Keratinocyte (primary cell): ENCODE data around the gene SRPK2. TPM values are rescaled to one million over a fixed set of nuclear protein-coding genes. Genes with fewer than 3 reads are reported as not detected.

Experiments
- DNase-seq: peaks from one replicate; pipeline ENCODE4 v3.0.0-alpha.2; 2011; ENCODE audit warnings: low read depth, missing footprints, low spot score
- FAIRE-seq: peaks from 2 replicates; lab custom pipeline; 2011; peaks lifted over from hg19 to GRCh38; lab: Jason Lieb, UNC
- H2AFZ ChIP-seq: 2 replicates; pipeline ENCODE4 v1.6.0; 2012; ENCODE audit warnings: low read length, control low read depth, inconsistent platforms; ENCODE audit not compliant: control insufficient read depth
- H3K27ac ChIP-seq: 2 replicates; pipeline ENCODE4 v1.5.1; 2011; ENCODE audit warnings: low read length; ENCODE audit not compliant: control insufficient read depth, insufficient read depth
- H3K27me3 ChIP-seq: 3 replicates; pipeline ENCODE4 v1.6.0; 2011; ENCODE audit warnings: low read length; ENCODE audit not compliant: control insufficient read depth, insufficient read depth; ENCODE audit errors: extremely low read depth
- H3K36me3 ChIP-seq, 2 experiments: 2 replicates in 1 of 2; 3 replicates in 1 of 2; pipeline ENCODE4 v1.5.1; 2011; ENCODE audit warnings: low read length in 2 of 2, mild to moderate bottlenecking in 1 of 2; ENCODE audit not compliant: control insufficient read depth in 2 of 2, insufficient read depth in 2 of 2; ENCODE audit errors: extremely low read depth in 1 of 2
- H3K4me1 ChIP-seq: 3 replicates; pipeline ENCODE4 v1.5.1; 2011; ENCODE audit warnings: low read length; ENCODE audit not compliant: control insufficient read depth, insufficient read depth; ENCODE audit errors: extremely low read depth
- H3K4me2 ChIP-seq: 3 replicates; pipeline ENCODE4 v1.6.0; 2011; ENCODE audit warnings: low read depth, low read length; ENCODE audit not compliant: control insufficient read depth, insufficient read depth; ENCODE audit errors: extremely low read depth
- H3K4me3 ChIP-seq, 3 experiments: fragments of 200-600 bp in 1 of 3; sonication (generic) in 1 of 3; 2 replicates in 2 of 3; 3 replicates in 1 of 3; pipeline ENCODE4 v1.5.1; 2011 to 2016; ENCODE audit warnings: low read length in 3 of 3, mild to moderate bottlenecking in 3 of 3, control low read depth in 2 of 3, inconsistent platforms in 1 of 3, low read depth in 1 of 3, mixed read lengths in 1 of 3, mixed run types in 1 of 3, moderate library complexity in 1 of 3; ENCODE audit not compliant: control insufficient read depth in 2 of 3, insufficient read depth in 2 of 3; ENCODE audit errors: extremely low read depth in 1 of 3
- H3K79me2 ChIP-seq: 2 replicates; pipeline ENCODE4 v1.6.0; 2012; ENCODE audit warnings: low read length; ENCODE audit not compliant: control insufficient read depth, insufficient read depth
- H3K9ac ChIP-seq: 3 replicates; pipeline ENCODE4 v1.6.0; 2011; ENCODE audit warnings: low read length; ENCODE audit not compliant: control insufficient read depth, insufficient read depth; ENCODE audit errors: extremely low read depth
- H3K9me1 ChIP-seq: 3 replicates; pipeline ENCODE4 v1.6.0; 2011; ENCODE audit warnings: low read length; ENCODE audit not compliant: control insufficient read depth, insufficient read depth; ENCODE audit errors: extremely low read depth
- H3K9me3 ChIP-seq: 2 replicates; pipeline ENCODE4 v1.5.1; 2012; ENCODE audit warnings: low read depth, low read length; ENCODE audit not compliant: control insufficient read depth
- H4K20me1 ChIP-seq: 3 replicates; pipeline ENCODE4 v1.6.0; 2011; ENCODE audit warnings: low read length; ENCODE audit not compliant: control insufficient read depth, insufficient read depth; ENCODE audit errors: extremely low read depth
- EZH2 ChIP-seq: IDR thresholded peaks from one replicate; pipeline ENCODE4 v1.6.1; 2012; ENCODE audit warnings: inconsistent platforms, mild to moderate bottlenecking, low read length, moderate library complexity
- dilution Hi-C: fragments of 300-500 bp; cut with MboI; formaldehyde crosslinking; loops from one replicate; pipeline ENCODE4 v1.7.0; 2020; ENCODE audit warnings: low sequenced_read_pairs; ENCODE audit not compliant: extremely low pct_ligation_motif_present
- polyA plus RNA-seq, 5 experiments: library from polyadenylated mRNA; depleted of rRNA in 3 of 5; stranded (reverse) in 3 of 5; stranded (forward) in 1 of 5; unstranded in 1 of 5; fragments of >200 nt; gene quantifications; 1 replicate in 1 of 5; 2 replicates in 3 of 5; 3 replicates in 1 of 5; pipeline versions ENCODE4 v1.2.1 to v1.2.3, GENCODE V29; 2011 to 2012; ENCODE audit warnings: missing spikeins in 2 of 5, low read depth in 1 of 5, low replicate concordance in 1 of 5
- TF ChIP-seq, protein P1 (sequence below), 3 experiments: IDR thresholded peaks in 1 of 3; conservative IDR thresholded peaks in 1 of 3; optimal IDR thresholded peaks in 1 of 3; 2 replicates in 2 of 3; 3 replicates in 1 of 3; pipeline versions ENCODE3 to v1.5.1; 2011; ENCODE audit warnings: low read length in 3 of 3, mild to moderate bottlenecking in 3 of 3, moderate library complexity in 2 of 3, control low read depth in 1 of 3, inconsistent platforms in 1 of 3; ENCODE audit not compliant: insufficient read depth in 2 of 3; ENCODE audit errors: extremely low read depth in 1 of 3

The SRPK2 gene
- polyA plus RNA-seq, 1 donor (not counting 4 experiments of a cell fraction or from before 2014, with no cell fraction given): 40.2 TPM

DNA sequence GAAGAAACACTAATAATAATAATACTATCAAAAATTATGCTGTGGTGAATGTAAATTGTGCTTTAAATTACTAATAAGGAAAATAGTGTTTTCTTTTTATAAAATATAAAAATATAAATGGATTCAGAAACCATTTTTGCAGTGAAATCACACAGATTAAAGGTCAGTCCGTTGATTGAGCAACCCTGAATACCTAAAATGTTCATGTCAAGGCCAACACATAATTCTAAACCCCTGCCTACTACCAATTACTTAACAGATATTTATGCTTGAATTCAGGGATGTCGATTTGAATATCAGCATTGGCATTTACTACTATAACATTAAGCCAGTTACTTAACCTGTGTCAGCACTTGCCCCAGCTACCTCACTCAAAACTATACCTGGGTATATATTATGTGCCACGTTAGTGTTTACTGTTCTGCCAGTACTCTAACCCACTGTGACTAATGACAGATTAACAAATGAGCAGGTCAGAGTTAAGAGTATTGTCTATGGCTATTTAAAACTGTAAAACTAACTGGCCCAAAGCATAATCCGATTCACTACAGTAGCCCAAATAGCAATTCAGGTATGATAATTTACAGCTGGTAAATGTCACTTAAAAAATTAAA is 209.7 kb downstream of the SRPK2 start:
- dilution Hi-C loops: no loop called here
- H2AFZ ChIP-seq: no peak overlapping the region
- H3K9me1 ChIP-seq: no peaks in the 10 kb centered on the region
- no peak overlapping the region for H3K27ac ChIP-seq
- H3K9ac ChIP-seq: no peak overlapping the region
- no peaks in the 10 kb centered on the region for H4K20me1 ChIP-seq
- H3K4me2 ChIP-seq: no peak overlapping the region
- FAIRE-seq (no peak), DNase-seq (no peak)
- peaks cover 51% of the 10 kb centered on the region for H3K79me2 ChIP-seq
- no peaks in the 10 kb centered on the region for H3K9me3 ChIP-seq
- H3K27me3 ChIP-seq: no peaks in the 10 kb centered on the region
- no peak overlapping the region for H3K4me3 ChIP-seq
- H3K36me3 ChIP-seq: no peaks in the 10 kb centered on the region
- no peak for TF ChIP-seq EZH2
- TF ChIP-seq, protein P1, sequence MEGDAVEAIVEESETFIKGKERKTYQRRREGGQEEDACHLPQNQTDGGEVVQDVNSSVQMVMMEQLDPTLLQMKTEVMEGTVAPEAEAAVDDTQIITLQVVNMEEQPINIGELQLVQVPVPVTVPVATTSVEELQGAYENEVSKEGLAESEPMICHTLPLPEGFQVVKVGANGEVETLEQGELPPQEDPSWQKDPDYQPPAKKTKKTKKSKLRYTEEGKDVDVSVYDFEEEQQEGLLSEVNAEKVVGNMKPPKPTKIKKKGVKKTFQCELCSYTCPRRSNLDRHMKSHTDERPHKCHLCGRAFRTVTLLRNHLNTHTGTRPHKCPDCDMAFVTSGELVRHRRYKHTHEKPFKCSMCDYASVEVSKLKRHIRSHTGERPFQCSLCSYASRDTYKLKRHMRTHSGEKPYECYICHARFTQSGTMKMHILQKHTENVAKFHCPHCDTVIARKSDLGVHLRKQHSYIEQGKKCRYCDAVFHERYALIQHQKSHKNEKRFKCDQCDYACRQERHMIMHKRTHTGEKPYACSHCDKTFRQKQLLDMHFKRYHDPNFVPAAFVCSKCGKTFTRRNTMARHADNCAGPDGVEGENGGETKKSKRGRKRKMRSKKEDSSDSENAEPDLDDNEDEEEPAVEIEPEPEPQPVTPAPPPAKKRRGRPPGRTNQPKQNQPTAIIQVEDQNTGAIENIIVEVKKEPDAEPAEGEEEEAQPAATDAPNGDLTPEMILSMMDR (optimal IDR thresholded peaks at IDR 0.05 in 1 of 3, IDR thresholded peaks at IDR 0.05 in 1 of 3, conservative IDR thresholded peaks at IDR 0.05 in 1 of 3; ENCODE audit: extremely low read depth in 1 of 3, insufficient read depth in 2 of 3, low read length in 3 of 3): no peak
- peaks cover 14% of the 10 kb centered on the region for H3K4me1 ChIP-seq

DNA sequence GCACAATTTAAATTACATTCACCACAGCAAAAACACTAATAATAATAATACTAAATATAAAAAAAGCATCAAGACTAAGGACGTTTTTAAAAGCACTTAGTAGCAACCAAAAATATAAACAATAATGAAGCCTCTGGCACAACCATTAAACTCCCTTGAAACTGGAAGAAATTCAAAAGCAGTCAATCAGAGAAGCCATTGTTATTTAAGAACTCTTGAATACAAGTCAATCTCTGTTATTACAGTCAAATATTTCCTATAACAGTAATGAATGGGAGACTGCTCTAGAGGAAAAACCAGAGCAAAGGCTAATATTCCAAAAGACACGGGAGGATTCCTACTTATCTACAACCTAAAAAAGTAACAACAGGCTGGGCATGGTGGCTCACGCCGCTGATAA is 210.5 kb downstream of the SRPK2 start:
- Histone ChIP-seq H3K4me3 (no peak overlapping the region), H3K27ac (no peak overlapping the region), H4K20me1 (no peaks in the 10 kb centered on the region), H2AFZ (no peak overlapping the region), H3K36me3 (no peaks in the 10 kb centered on the region), H3K9me3 (no peaks in the 10 kb centered on the region), H3K27me3 (no peaks in the 10 kb centered on the region), H3K79me2 (peaks cover 53% of the 10 kb centered on the region), H3K9me1 (no peaks in the 10 kb centered on the region), H3K9ac (no peak overlapping the region), H3K4me1 (peaks cover 14% of the 10 kb centered on the region), H3K4me2 (no peak overlapping the region)
- FAIRE-seq (no peak), DNase-seq (no peak)
- dilution Hi-C loops: no loop called here
- no peak for TF ChIP-seq EZH2
- TF ChIP-seq, protein P1 (optimal IDR thresholded peaks at IDR 0.05 in 1 of 3, IDR thresholded peaks at IDR 0.05 in 1 of 3, conservative IDR thresholded peaks at IDR 0.05 in 1 of 3; ENCODE audit: extremely low read depth in 1 of 3, insufficient read depth in 2 of 3, low read length in 3 of 3): no peak
